HL-60/S4 (cell line): ENCODE measurements around the gene DRG1.
"Not testable (repeated sequence)": the region's sequence is repeated elsewhere in the genome, so short reads cannot be mapped to it uniquely, and the experiment has no call there.

Experiments
- in situ Hi-C: fragments of 300-500 bp; cut with MboI; formaldehyde crosslinking; loops from 2 replicates; pipeline ENCODE4 v1.14.3; 2022; ENCODE audit warnings: low sequenced_read_pairs

DRG1 gene

GRCh38 chr22:31442768-31443489 is 43.5 kb downstream of the DRG1 start:
- in situ Hi-C loops, result no loop called here

- in situ Hi-C loops, result no loop called here
Observed at GRCh38 chr22:31443516-31443915, 44.1 kb downstream of the DRG1 start.

DNA sequence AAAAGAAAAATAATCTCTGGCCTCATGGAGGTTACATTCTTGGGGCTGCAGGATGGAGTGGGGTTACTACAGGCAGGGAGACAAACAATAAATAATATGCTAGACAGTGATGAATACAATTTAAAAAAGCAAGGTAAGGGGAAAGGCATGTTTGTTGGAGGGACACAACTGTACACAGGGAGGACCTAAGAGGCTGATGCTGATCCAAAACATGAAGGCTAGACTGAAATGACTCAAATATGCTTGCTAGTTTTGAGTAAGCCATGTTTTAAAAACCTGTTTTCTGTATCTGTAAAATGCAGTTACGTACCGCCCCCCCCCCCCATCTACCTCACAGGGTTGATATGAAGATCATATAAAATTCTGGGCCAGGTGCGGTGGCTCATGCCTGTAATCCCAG is 46.2 kb downstream of the DRG1 start:
- in situ Hi-C loops, result no loop called here

DNA sequence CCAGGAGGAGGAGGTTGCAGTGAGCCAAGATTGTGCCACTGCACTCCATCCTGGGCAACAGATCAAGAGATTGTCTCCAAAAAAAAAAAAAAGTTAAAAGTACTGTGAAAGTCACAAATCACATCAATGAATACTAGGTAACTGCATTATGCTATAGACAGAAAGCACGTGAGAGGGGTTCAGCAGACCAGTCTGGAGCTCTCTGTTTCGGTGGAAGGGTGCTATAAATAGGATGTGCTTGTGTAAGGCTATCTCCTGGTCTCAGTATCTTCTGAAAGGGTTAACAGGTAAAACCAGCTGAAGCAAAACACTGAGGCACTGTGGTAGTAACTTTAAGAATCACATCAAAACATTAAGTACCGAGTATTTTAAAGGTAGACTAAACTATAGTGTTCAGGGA is 46.8 kb downstream of the DRG1 start:
- in situ Hi-C loops, result no loop called here

DNA sequence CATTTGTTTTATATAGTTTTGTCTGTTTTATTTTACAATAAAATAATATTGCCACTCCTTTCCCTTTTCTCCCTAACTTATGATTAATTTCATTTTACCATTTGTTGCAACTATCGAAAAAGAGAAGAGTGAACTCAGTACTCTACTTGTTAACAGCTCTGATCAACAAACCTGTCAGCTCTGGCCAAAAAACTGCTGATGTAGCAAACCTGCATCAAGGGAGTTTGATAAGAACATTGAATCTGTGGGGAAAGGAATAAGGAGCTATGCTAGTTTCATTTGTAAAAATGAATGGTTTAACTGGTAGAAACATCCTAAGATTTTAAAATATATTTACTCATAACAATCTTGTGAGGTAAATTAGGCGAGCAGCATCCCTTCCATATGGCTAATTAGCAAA is 47.4 kb downstream of the DRG1 start:
- in situ Hi-C loops, result no loop called here

GRCh38 chr22:31447337-31447736 is 47.9 kb downstream of the DRG1 start:
- in situ Hi-C loops, result no loop called here

- in situ Hi-C loops, result no loop called here
Observed at GRCh38 chr22:31448382-31448781, 49.0 kb downstream of the DRG1 start.

- in situ Hi-C loops, result no loop called here
Observed at GRCh38 chr22:31449506-31449905, 50.1 kb downstream of the DRG1 start.

GRCh38 chr22:31451709-31452571 is 52.5 kb downstream of the DRG1 start:
- in situ Hi-C loops, result no loop called here

DNA sequence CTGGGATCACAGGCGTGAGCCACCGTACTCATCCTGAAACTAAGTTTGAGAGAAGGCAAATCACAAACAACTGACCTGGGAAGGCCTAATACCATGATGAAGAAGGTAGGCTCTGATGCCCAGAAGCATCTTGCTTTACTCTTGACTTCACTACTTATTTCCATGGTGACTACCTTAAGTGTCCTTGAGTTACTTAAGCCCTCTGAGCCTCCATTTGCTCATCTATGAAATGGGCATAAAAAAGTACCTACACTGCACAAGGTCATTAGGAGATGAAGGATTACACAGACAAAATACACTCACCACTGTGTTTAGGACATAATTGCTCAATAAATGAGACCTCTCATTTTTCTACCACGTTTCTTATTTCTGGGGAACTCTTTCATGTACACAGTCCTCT is 62.3 kb downstream of the DRG1 start:
- in situ Hi-C loops, result no loop called here

GRCh38 chr22:31465307-31465706 is 65.9 kb downstream of the DRG1 start:
- in situ Hi-C loops, result no loop called here

- in situ Hi-C loops, result no loop called here
Observed at GRCh38 chr22:31474743-31475142, 75.3 kb downstream of the DRG1 start.

DNA sequence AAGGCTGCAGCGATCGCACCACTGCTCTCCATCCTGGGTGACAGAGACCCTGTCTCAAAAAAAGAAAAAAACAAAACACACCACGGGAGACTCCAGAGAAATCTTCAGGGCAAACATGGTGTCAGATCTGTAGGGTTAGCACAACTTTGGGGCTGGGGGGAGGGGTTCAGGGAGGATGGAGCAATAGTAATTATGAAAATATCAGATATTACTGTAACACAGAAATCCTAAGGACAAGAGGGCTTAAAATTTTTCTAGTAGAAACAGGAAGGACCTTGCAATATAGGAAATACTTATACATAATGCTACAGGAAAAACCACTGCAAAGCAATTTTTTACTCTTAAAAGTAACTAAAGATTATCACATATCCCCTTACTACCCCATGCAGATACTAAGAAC is 76.4 kb downstream of the DRG1 start:
- in situ Hi-C loops, result no loop called here

DNA sequence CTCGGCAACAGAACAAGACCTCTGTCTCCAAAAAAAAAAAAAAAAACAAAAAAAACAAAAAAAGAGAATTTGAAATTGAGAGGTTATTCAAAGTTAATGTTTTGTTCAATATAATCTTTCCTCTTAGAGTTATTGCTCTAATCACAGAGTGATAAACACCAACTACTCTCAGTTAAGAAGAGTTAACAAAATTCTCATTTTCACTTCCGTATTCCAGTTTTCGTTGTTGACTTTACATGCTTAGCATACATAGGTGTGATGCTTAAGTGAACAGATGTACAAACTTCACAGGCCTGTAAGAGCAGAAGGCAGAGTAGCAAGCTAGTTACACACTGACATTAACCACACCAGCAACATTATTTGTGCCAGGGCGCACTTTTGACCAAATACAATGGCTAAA is 77.9 kb downstream of the DRG1 start:
- in situ Hi-C loops, result no loop called here

GRCh38 chr22:31481129-31481528 is 81.7 kb downstream of the DRG1 start:
- in situ Hi-C loops, result no loop called here

DNA sequence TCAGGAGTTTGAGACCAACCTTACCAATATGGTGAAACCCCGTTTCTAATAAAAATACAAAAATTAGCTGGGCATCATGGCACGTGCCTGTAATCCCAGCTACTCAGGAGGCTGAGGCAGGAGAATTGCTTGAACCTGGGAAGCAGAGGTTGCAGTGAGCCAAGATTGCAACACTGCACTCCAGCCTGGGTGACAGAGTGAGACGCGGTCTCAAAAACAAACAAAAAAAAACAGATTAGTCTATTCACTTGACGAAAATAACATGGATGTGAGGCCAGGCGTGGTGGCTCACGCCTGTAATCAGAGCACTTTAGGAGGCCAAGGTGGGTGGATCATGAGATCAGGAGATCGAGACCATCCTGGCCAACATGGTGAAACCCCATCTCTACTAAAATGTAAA is 83.1 kb downstream of the DRG1 start:
- in situ Hi-C loops, result not testable (repeated sequence)
